Renal cortical epithelial cell (primary cell): Measurements from ENCODE around the gene DTNBP1. TPM values are rescaled to one million over a fixed set of nuclear protein-coding genes. Genes with fewer than 3 reads are reported as not detected.

Experiments used
- DNase-seq: peaks from one replicate; pipeline ENCODE4 v3.0.0-alpha.2; 2011; ENCODE audit warnings: low read depth
- total RNA-seq: library from RNA; depleted of rRNA; stranded (reverse); fragments of >200 nt; gene quantifications from 2 replicates; pipeline ENCODE4 v1.2.3, GENCODE V29; 2014

DTNBP1 gene
- total RNA-seq, 1 donor from 2014 or later: 15.1 TPM

GRCh38 chr6:15533379-15534026, 129.3 kb downstream of the DTNBP1 start:
- DNase-seq: peak; percentile 23

- DNase-seq: no peak
These were observed 130.9 kb downstream of the DTNBP1 start for GRCh38 chr6:15531973-15532372.

GRCh38 chr6:15530411-15530810, 132.4 kb downstream of the DTNBP1 start:
- DNase-seq: no peak

GRCh38 chr6:15528870-15529269, 134.0 kb downstream of the DTNBP1 start:
- no peak for DNase-seq

- DNase-seq: peak; percentile 66
These were observed 134.8 kb downstream of the DTNBP1 start for GRCh38 chr6:15527838-15528617.

GRCh38 chr6:15526212-15526701, 136.6 kb downstream of the DTNBP1 start:
- DNase-seq: peak; percentile 99

- DNase-seq: peak; percentile 84
These were observed 137.9 kb downstream of the DTNBP1 start for GRCh38 chr6:15524861-15525401.

GRCh38 chr6:15523679-15524630, 138.9 kb downstream of the DTNBP1 start:
- no peak for DNase-seq

- DNase-seq: no peak
These were observed 139.8 kb downstream of the DTNBP1 start for GRCh38 chr6:15522856-15523529.

- peak; percentile 90 for DNase-seq
These were observed 140.4 kb downstream of the DTNBP1 start for GRCh38 chr6:15522427-15522826.

- DNase-seq: no peak
These were observed 140.8 kb downstream of the DTNBP1 start for GRCh38 chr6:15522026-15522425.

GRCh38 chr6:15521582-15521981, 141.2 kb downstream of the DTNBP1 start:
- DNase-seq: peak; percentile 19

GRCh38 chr6:15520626-15521203, 142.1 kb downstream of the DTNBP1 start:
- DNase-seq: no peak

- no peak for DNase-seq
These were observed 143.1 kb downstream of the DTNBP1 start for GRCh38 chr6:15519681-15520080.

GRCh38 chr6:15518878-15519277, 143.9 kb downstream of the DTNBP1 start:
- no peak for DNase-seq

- DNase-seq: no peak
These were observed 144.8 kb downstream of the DTNBP1 start for GRCh38 chr6:15518057-15518456.

- no peak for DNase-seq
These were observed 145.2 kb downstream of the DTNBP1 start for GRCh38 chr6:15517600-15517999.

- DNase-seq: no peak
These were observed 145.8 kb downstream of the DTNBP1 start for GRCh38 chr6:15516923-15517560.

- DNase-seq: no peak
These were observed 146.4 kb downstream of the DTNBP1 start for GRCh38 chr6:15516378-15516777.

- DNase-seq: no peak
These were observed 147.0 kb downstream of the DTNBP1 start for GRCh38 chr6:15515660-15516375.
